Right lobe of liver (tissue), 4 donors: ENCODE measurements around the gene UEVLD.

Experiments
- POLR2A ChIP-seq: fragments of 450-650 bp; IDR thresholded peaks from one replicate; pipeline ENCODE4 v1.6.1; 2017; ENCODE audit warnings: antibody characterized with exemption, mild to moderate bottlenecking
- TF ChIP-seq, protein P1 (sequence below), 4 donors: fragments of 200-600 bp in 3 of 4; fragments of 450-650 bp in 1 of 4; IDR thresholded peaks; one replicate each; pipeline versions ENCODE4 v1.5.1 to v1.8.0; 2016 to 2022; ENCODE audit warnings: antibody characterized with exemption in 4 of 4, mild to moderate bottlenecking in 2 of 4
- donor health status: DM: no; HTN: no; CAD: no.
- donor health status: DM: no; HTN: no; CAD: no.
- donor health status: DM: no; HTN: yes; CAD: no.

DNA sequence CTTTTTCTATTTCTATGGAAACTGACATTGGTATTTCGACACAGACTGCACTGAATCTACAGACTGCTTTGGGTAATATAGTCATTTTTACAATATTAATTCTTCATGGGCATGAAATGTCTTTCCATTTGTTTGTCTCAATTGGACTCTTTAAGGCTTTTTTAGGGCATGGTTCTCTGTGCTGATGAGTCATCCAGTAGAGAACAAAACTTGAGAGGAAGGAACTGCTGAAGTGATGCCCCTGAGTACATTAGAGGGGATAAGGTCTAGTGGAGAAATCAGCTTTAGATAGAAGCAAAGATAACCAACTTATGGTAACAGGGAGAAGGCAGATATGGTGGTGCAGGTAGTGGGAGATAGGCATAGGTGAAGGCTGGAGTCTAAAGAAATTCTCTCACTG, 86.9 kb downstream of the UEVLD start:
- TF ChIP-seq, protein P1, sequence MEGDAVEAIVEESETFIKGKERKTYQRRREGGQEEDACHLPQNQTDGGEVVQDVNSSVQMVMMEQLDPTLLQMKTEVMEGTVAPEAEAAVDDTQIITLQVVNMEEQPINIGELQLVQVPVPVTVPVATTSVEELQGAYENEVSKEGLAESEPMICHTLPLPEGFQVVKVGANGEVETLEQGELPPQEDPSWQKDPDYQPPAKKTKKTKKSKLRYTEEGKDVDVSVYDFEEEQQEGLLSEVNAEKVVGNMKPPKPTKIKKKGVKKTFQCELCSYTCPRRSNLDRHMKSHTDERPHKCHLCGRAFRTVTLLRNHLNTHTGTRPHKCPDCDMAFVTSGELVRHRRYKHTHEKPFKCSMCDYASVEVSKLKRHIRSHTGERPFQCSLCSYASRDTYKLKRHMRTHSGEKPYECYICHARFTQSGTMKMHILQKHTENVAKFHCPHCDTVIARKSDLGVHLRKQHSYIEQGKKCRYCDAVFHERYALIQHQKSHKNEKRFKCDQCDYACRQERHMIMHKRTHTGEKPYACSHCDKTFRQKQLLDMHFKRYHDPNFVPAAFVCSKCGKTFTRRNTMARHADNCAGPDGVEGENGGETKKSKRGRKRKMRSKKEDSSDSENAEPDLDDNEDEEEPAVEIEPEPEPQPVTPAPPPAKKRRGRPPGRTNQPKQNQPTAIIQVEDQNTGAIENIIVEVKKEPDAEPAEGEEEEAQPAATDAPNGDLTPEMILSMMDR (IDR thresholded peaks at IDR 0.05): no peak
- no peak for TF ChIP-seq POLR2A
